GM18870 (cell line): Measurements from ENCODE around the gene UBAP2.
"Not testable (repeated sequence)": the region's sequence is repeated elsewhere in the genome, so short reads cannot be mapped to it uniquely, and the experiment has no call there.

Source experiments
- ATAC-seq: cut with Tn5 transposase; IDR thresholded peaks from one replicate; pipeline ENCODE4 v1.9.1; 2021; ENCODE audit warnings: moderate library complexity; ENCODE audit not compliant: unreplicated experiment

UBAP2 gene

GRCh38 chr9:34047864-34048726 lies 592 bp downstream of the UBAP2 start:
- ATAC-seq: peak; percentile 16

DNA sequence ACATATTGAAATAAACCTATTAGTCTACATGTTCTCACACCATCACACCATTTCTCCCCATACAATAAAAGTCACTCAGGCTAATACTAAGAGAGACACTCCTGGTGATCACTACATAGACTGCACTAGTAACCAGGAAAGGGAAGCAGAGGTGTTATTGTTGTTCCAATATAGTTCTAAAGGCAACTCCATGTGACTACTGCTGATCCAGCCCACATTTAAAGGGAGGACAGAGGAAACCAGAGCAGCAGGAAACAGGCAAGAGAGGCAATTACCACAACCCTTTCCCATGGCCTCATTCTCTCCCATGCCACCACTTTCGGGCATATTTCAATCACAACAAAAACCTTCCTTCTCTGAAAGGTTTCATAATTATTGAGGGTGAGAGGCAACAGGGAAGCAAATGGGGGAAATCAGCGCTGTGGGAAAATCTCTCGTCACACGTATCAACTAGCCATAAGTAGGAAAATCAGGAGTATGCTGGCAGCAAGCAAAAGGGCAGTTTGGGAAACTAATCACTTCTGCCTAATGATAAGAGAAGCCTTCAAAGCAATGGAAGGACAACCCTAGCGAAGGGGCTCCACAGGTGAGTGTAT lies 1.8 kb downstream of the UBAP2 start:
- no peak for ATAC-seq

- ATAC-seq: no peak
These were observed 2.8 kb downstream of the UBAP2 start for GRCh38 chr9:34045903-34046302.

GRCh38 chr9:34042074-34042473 lies 6.6 kb downstream of the UBAP2 start:
- not testable (repeated sequence) for ATAC-seq

DNA sequence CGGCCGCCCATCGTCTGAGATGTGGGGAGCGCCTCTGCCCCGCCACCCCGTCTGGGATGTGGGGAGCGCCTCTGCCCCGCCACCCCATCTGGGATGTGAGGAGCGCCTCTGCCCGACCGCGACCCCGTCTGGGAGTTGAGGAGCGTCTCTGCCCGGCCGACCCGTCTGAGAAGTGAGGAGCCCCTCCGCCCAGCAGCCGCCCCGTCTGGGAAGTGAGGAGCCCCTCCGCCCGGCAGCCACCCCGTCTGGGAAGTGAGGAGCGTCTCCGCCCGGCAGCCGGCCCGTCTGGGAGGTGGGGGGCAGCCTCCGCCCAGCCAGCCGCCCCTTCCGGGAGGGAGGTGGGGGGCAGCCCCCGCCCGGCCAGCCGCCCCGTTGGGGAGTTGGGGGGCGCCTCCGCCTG lies 9.8 kb downstream of the UBAP2 start:
- ATAC-seq: not testable (repeated sequence)

DNA sequence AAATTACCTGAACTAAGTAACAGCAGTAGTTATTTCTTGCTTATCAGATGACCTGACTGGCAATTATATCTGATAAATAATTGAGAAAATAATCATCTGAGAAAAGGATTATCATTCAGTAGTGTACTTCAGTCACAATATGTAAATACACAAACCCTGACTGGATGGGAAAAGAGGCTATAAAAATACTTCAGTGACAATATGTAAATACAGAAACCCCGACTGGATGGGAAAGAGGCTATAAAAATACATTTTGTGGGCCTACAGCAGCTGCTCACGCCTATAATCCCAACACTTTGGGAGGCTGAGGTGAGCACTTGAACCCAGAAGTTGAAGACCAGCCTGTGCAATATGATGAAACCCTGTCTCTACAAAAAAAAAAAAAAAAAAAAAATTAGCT lies 11.1 kb downstream of the UBAP2 start:
- ATAC-seq: no peak

DNA sequence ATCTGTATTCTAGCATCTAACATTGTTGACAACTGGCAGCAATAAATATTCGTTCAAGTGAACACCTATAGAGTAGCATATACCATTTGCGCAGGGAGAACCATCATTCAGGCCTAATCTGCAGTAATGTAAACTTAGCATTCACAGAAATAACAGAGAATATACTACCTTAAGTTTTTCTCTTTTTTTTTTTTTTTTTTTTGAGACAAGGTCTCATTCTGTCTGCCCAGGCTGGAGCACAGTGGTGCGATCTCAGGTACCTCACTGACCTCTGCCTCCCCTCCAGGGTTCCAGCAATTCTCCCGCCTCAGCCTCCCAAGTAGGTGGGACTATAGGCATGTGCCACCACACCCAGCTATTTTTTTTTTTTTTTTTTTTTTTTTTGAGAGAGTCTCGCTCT lies 12.1 kb downstream of the UBAP2 start:
- ATAC-seq: no peak

DNA sequence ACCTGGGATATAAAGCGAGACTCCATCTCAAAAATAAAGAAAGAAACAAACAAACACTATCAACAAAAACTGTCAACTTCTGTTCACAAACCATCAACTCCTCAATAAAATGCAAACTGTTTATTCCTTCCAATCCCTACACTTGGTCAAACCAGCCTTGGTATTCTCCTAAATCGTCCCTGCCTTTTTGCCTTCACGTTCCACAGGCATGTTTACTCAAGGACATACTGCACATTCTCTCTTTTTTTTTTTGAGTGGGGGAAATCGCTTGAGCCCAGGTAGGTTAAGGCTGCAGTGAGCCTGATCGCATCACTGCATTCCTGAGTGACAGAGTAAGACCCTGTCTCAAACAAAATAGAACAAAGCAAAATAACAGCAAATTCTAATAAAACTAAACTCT lies 13.0 kb downstream of the UBAP2 start:
- no peak for ATAC-seq

GRCh38 chr9:34034698-34035065 lies 14.0 kb downstream of the UBAP2 start:
- no peak for ATAC-seq

DNA sequence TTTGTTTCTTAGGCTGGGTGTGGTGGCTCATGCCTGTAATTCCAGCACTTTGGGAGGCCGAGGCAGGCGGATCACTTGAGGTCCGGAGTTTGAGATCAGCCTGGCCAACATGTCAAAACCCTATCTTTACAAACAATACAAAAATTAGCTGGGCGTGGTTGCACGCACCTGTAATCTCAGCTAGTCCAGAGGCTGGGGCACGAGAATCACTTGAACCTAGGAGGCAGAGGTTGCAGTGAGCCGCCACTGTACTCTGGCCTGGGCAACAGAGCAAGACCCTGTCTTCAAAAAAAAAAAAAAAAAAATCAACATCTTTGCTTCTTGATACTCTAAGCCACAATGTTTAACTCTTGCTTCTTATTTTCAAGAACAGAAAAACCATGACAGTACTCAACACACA lies 16.1 kb downstream of the UBAP2 start:
- ATAC-seq: no peak

DNA sequence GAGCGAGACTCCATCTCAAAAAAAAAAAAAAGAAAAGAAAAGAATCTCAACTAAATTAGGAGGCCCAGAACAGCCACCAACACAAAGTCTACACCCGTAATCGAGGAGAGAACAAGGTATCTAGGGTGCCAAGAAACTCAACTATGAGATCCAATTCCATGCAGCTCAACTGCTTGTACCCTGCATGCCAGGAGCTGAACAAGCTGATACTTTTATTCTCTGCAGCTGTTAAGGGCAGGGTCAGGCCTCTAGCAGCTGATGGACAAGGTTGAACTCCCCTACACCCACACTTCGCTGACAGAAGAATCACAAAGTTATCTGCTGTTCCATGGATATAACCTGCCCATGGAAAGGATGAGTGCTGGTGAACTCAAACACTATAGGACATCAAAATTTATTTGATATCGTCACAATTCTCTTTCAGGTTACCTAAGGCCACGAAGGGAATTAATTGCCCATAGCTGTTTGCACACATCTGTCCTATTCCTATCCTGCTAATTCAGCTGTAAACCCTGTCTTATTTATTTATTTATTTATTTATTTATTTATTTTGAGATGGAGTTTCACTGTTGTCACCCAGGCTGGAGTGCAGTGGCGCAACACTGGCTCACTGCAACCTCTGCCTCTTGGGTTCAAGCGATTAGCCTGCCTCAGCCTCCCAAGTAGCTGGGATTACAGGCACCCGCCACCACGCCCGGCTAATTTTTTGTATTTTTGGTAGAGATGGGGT lies 20.7 kb downstream of the UBAP2 start:
- ATAC-seq: no peak

GRCh38 chr9:34025811-34026210 lies 22.9 kb downstream of the UBAP2 start:
- ATAC-seq: no peak

DNA sequence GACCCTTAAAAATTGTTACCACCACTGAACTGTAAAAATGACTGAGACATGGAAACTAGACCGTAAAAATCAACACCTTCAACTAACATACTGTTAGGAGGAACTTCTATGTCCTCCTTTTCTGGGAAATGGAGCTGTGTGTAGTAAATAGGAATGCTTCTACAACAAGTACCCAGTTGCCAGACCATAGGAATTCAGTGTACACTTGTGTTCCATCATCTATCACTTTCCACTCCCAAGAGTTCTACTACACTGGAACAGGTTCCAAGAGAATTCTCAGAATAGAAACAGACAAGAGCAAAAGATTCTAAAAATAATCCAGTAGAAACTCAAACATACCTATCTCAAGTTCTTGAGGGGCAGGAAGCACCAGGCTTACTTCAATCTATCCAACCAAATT lies 23.6 kb downstream of the UBAP2 start:
- ATAC-seq: no peak

GRCh38 chr9:34024476-34024875 lies 24.2 kb downstream of the UBAP2 start:
- not testable (repeated sequence) for ATAC-seq

DNA sequence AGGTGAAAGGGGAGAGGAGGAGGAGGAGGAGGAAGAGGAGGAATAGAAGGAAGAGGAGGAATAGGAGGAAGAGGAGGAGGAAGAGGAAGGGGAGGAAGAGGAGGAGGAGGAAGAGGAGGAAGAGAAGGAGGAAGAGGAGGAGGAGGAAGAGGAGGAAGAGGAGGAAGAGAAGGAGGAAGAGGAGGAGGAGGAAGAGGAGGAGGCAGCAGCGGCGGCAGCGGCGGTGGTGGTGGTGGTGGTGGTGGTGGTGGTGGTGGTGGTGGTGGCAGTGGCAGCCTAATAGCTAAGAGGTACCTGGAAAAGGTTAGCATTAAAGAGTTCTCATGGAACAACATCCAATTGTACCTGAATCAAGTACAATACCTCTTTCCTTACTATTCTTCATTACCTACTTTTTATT lies 32.5 kb downstream of the UBAP2 start:
- ATAC-seq: no peak

DNA sequence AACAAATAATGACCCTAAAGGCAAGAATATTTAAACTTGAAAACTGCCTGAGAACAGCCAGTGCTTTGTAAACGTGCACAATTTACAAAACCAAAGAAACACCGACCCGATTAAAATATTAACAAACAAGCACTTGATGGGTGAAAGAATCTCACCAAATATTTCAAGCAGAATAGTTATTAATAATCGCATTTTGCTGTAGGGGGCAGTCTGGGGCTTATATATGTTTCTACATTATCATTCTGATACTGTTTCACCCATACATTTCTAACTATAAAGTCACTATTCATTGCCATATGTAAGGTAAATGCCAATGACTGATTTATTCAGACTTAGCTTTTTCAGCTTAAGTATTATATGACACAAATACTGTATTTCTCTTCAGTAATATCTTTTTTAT lies 37.7 kb downstream of the UBAP2 start:
- ATAC-seq: no peak

DNA sequence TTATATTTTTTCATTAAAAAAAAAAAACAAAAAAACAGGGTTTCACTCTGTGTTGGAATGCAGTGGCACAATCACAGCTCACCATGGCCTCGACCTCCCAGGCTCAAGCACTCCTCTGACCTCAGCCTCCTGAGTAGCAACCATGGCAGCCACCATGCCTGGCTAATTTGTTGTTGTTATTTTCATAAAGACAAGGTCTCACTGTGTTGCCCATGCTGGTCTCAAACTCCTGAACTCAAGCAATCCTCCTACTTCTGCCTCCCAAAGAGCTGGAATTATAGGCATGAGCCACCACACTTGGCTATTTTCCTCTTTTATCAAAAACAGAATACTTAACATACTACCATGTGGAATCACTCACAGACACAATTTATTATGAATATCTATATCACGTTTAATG lies 46.7 kb downstream of the UBAP2 start:
- no peak for ATAC-seq

DNA sequence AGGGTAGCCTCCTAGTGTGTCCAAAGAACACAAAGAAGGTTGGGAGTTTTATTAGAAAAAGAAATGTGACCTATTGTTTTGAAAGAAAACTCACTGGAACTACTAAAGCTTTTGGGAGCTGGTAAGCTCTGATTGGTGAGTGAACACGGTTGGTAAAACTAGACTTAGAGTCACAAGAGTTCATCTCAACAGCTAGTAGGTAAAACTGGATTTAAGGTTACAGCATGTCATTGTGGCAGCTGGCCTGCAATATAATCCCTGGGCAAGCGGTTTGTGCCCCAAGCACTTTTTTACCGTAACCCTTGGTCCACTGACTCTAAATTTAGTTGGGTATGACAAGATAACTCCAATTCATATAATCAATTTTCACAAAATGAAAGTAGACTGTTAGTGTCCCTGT lies 47.4 kb downstream of the UBAP2 start:
- no peak for ATAC-seq

DNA sequence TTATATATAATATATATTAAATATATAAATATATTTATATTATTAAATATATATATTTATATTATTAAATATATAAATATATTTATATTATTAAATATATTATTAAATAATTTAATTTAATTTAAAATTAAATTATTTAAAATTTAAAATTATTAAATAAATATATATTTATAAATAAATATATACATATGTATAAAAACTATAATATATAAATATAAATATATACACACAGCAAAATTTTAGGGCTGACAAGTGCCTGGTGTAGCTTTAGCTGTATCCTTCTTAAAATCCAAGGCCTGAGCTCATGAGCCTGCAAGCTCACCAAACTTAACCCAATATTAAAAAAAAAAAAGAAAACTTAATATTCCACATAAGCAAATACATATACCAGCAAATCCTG lies 53.2 kb downstream of the UBAP2 start:
- ATAC-seq: no peak

GRCh38 chr9:33993104-33993503 lies 55.6 kb downstream of the UBAP2 start:
- ATAC-seq: no peak

- no peak for ATAC-seq
These were observed 56.1 kb downstream of the UBAP2 start for GRCh38 chr9:33992632-33993031.
